Adipose tissue (tissue), 3 donors: ENCODE data around the gene ADRB2. TPM values are rescaled to one million over a fixed set of nuclear protein-coding genes. Genes with fewer than 3 reads are reported as not detected.
"Not testable (repeated sequence)": the region's sequence is repeated elsewhere in the genome, so short reads cannot be mapped to it uniquely, and the experiment has no call there.

ENCODE experiments used
- H3K27ac ChIP-seq: one replicate; pipeline ENCODE4 v1.5.1; 2013; ENCODE audit warnings: low read depth, low read length
- WGBS, 3 donors: extraction: QIAGEN DNeasy Blood & Tissue Kit; methylation state at CpG; one replicate each; pipeline ENCODE4 v1.1.7; 2013; 5-methylcytosine and 5-hydroxymethylcytosine counted together
- polyA plus RNA-seq, 3 donors: library from polyadenylated mRNA; stranded (reverse); fragments of 200-250 nt; gene quantifications; one replicate each; pipeline ENCODE4 v1.2.3, GENCODE V29; 2013
- donor health status: healthy with polysubstance abuse.
- donor health status: Bipolar disorder and iron deficiency.
- donor health status: healthy.

ADRB2 gene
- polyA plus RNA-seq, 3 donors: 0.71 to 12.0 (median 2.4) TPM

- H3K27ac ChIP-seq: no peak overlapping the region
- WGBS, 3 donors: 66 to 72% (median 70%) methylated on average over 5 of the region's 5 CpGs
These were observed 37.9 kb downstream of the ADRB2 start for GRCh38 chr5:148864113-148864841.

- 57 to 90% (median 89%) methylated on average over 2 of the region's 2 CpGs for WGBS, 3 donors
- H3K27ac ChIP-seq: no peak overlapping the region
These were observed 39.6 kb downstream of the ADRB2 start for GRCh38 chr5:148866024-148866423.

- WGBS, 3 donors: 90 to 95% (median 90%) methylated on average over 5 of the region's 5 CpGs
- H3K27ac ChIP-seq: no peak overlapping the region
These were observed 46.7 kb downstream of the ADRB2 start for GRCh38 chr5:148873120-148873519.

GRCh38 chr5:148873690-148874485 lies 47.5 kb downstream of the ADRB2 start:
- WGBS, 3 donors: 32 to 61% (median 53%) methylated on average over 3 of the region's 3 CpGs
- H3K27ac ChIP-seq: no peak overlapping the region

GRCh38 chr5:148875205-148875875 lies 48.9 kb downstream of the ADRB2 start:
- 62 to 80% (median 65%) methylated on average over 4 of the region's 4 CpGs for WGBS, 3 donors
- H3K27ac ChIP-seq: no peak overlapping the region

GRCh38 chr5:148877436-148877835 lies 51.0 kb downstream of the ADRB2 start:
- 79 to 93% (median 87%) methylated on average over 5 of the region's 5 CpGs for WGBS, 3 donors
- not testable (repeated sequence) for H3K27ac ChIP-seq

Other genes with a start within 250 kb of the ADRB2 start
- gene HTR4, start 172.1 kb upstream of the ADRB2 start, polyA plus RNA-seq: not detected
- gene SH3TC2, start 236.5 kb downstream of the ADRB2 start, polyA plus RNA-seq: under 1 TPM; 0.11 to 0.33 (median 0.22) TPM